Endodermal cell (in vitro differentiated cells): Measurements from ENCODE around the gene RALA. TPM values are rescaled to one million over a fixed set of nuclear protein-coding genes. Genes with fewer than 3 reads are reported as not detected.

ENCODE experiments used
- DNase-seq: peaks from one replicate; pipeline ENCODE4 v3.0.0-alpha.2; 2017
- H3K27ac ChIP-seq: 2 replicates; pipeline ENCODE4 v1.5.1; 2013; ENCODE audit warnings: mild to moderate bottlenecking, low read depth, low read length, moderate library complexity
- H3K27me3 ChIP-seq: 2 replicates; pipeline ENCODE4 v1.6.1; 2013; ENCODE audit warnings: mild to moderate bottlenecking, low read length, moderate library complexity; ENCODE audit not compliant: insufficient read depth, control insufficient read depth, poor library complexity, severe bottlenecking
- H3K36me3 ChIP-seq: 2 replicates; pipeline ENCODE4 v1.7.0; 2013; ENCODE audit warnings: mild to moderate bottlenecking, low read length, moderate library complexity; ENCODE audit not compliant: control insufficient read depth, insufficient read depth
- H3K4me1 ChIP-seq: one replicate; pipeline ENCODE4 v1.7.0; 2013; ENCODE audit warnings: low read length; ENCODE audit not compliant: control insufficient read depth, insufficient read depth
- H3K4me3 ChIP-seq: 2 replicates; pipeline ENCODE4 v1.5.1; 2013; ENCODE audit warnings: mild to moderate bottlenecking, low read length, moderate library complexity
- H3K9ac ChIP-seq: 2 replicates; pipeline ENCODE4 v1.6.1; 2013; ENCODE audit warnings: mild to moderate bottlenecking, low read length, moderate library complexity; ENCODE audit not compliant: poor library complexity, severe bottlenecking; ENCODE audit errors: extremely low read depth
- H3K9me3 ChIP-seq: 2 replicates; pipeline ENCODE4 v1.6.1; 2013; ENCODE audit warnings: mild to moderate bottlenecking, low read length, moderate library complexity; ENCODE audit not compliant: control insufficient read depth
- H3K27ac Mint-ChIP-seq: 2 replicates; pipeline ENCODE4 v1.8.0; 2020; ENCODE audit warnings: mixed read lengths
- H3K27me3 Mint-ChIP-seq: 2 replicates; pipeline ENCODE4 v1.8.0; 2021; ENCODE audit warnings: mild to moderate bottlenecking, mixed read lengths; ENCODE audit not compliant: insufficient read depth
- H3K36me3 Mint-ChIP-seq: 2 replicates; pipeline ENCODE4 v1.8.0; 2020; ENCODE audit warnings: low read depth, mixed read lengths
- H3K4me1 Mint-ChIP-seq: 2 replicates; pipeline ENCODE4 v1.8.0; 2020; ENCODE audit warnings: mixed read lengths
- H3K4me3 Mint-ChIP-seq: 2 replicates; pipeline ENCODE4 v1.8.0; 2020; ENCODE audit warnings: mild to moderate bottlenecking, moderate library complexity, mixed read lengths
- H3K9me3 Mint-ChIP-seq: 2 replicates; pipeline ENCODE4 v1.8.0; 2020; ENCODE audit warnings: mild to moderate bottlenecking, mixed read lengths
- WGBS, 2 experiments: methylation state at CpG; one replicate each; pipeline versions ENCODE4 v1.1.5 to v1.1.7; 2013; ENCODE audit warnings: missing lambda C conversion rate in 2 of 2, mixed read lengths in 1 of 2; ENCODE audit not compliant: insufficient coverage in 1 of 2, insufficient read length in 1 of 2; 5-methylcytosine and 5-hydroxymethylcytosine counted together
- total RNA-seq, 2 donors: library from RNA; stranded (reverse); fragmentation: NEBNext Ultra II Directional in 1 of 2; extraction: Animal tissue kit (Norgen Biotek cat#: 25700) in 1 of 2; gene quantifications; 2 replicates in 1 of 2; 3 replicates in 1 of 2; pipeline ENCODE4 v1.2.1, GENCODE V29; 2021
- TF ChIP-seq, protein P1 (sequence below): fragments of 200-600 bp; sonication (generic); conservative IDR thresholded peaks from 2 replicates; pipeline ENCODE4 v1.5.0; 2021; ENCODE audit warnings: antibody characterized with exemption, mild to moderate bottlenecking

RALA gene
- total RNA-seq, 2 donors from 2014 or later, result 43.9 to 46.4 TPM

DNA sequence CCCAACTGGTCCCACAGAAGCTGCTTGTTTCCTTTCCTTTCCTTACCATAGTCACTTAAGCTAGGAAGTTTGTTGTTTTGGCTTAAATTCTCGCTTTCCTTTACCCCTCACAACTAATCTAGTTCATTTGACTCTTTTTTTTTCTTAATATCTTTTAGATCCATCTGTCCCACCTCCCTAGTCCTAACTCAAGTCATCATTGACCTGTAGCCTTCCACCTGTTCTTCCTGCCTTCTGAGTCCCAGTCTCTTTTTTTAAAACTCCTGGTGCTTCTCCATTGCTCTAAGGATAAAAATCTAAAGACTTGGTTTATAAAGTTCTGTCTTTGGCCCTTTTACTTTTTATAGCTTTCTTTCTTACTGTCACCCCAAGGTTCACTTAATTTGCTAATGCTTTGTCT, 47.6 kb downstream of the RALA start:
- Mint-ChIP-seq H3K36me3 (peaks cover 10% of the 10 kb centered on the region), H3K27ac (no peak overlapping the region), H3K4me3 (no peak overlapping the region), H3K4me1 (peaks cover 5% of the 10 kb centered on the region), H3K27me3 (no peaks in the 10 kb centered on the region), H3K9me3 (peaks cover 2% of the 10 kb centered on the region)
- H3K27ac ChIP-seq, result no peak overlapping the region
- no peaks in the 10 kb centered on the region for H3K4me1 ChIP-seq
- no peaks in the 10 kb centered on the region for H3K36me3 ChIP-seq
- no peak overlapping the region for H3K4me3 ChIP-seq
- no peaks in the 10 kb centered on the region for H3K27me3 ChIP-seq
- WGBS, 2 experiments, result 35 to 50% methylated on average over 1 of the region's 1 CpG
- H3K9me3 ChIP-seq, result no peaks in the 10 kb centered on the region
- TF ChIP-seq, protein P1, sequence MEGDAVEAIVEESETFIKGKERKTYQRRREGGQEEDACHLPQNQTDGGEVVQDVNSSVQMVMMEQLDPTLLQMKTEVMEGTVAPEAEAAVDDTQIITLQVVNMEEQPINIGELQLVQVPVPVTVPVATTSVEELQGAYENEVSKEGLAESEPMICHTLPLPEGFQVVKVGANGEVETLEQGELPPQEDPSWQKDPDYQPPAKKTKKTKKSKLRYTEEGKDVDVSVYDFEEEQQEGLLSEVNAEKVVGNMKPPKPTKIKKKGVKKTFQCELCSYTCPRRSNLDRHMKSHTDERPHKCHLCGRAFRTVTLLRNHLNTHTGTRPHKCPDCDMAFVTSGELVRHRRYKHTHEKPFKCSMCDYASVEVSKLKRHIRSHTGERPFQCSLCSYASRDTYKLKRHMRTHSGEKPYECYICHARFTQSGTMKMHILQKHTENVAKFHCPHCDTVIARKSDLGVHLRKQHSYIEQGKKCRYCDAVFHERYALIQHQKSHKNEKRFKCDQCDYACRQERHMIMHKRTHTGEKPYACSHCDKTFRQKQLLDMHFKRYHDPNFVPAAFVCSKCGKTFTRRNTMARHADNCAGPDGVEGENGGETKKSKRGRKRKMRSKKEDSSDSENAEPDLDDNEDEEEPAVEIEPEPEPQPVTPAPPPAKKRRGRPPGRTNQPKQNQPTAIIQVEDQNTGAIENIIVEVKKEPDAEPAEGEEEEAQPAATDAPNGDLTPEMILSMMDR, result no peak
- H3K9ac ChIP-seq, result no peak overlapping the region
- DNase-seq, result no peak

DNA sequence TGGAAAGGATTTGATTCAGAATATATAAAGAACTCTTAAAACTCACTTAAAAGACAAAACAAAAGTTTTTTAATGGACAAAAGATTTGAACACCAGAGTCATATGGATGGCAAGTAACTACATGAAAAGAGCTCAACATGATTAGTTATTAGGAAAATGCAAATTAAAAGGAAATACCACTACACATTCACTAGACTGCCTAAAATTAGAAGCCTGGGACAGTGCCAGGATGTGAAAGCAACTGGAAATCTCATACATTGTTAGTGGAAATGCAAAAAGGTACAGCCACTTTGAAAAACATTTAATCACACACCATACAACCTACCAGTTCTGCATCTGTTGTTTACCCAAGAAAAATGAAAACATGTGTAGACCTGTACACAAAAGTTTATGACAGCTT, 48.8 kb downstream of the RALA start:
- Histone ChIP-seq H3K27me3 (no peaks in the 10 kb centered on the region), H3K9me3 (peaks cover 12% of the 10 kb centered on the region), H3K9ac (no peak overlapping the region), H3K4me3 (no peak overlapping the region), H3K27ac (no peak overlapping the region), H3K4me1 (no peaks in the 10 kb centered on the region), H3K36me3 (peaks cover 9% of the 10 kb centered on the region)
- TF ChIP-seq, protein P1, result no peak
- H3K27me3 Mint-ChIP-seq, result no peaks in the 10 kb centered on the region
- H3K27ac Mint-ChIP-seq, result no peak overlapping the region
- peaks cover 21% of the 10 kb centered on the region for H3K36me3 Mint-ChIP-seq
- H3K9me3 Mint-ChIP-seq, result peaks cover 10% of the 10 kb centered on the region
- no peak overlapping the region for H3K4me3 Mint-ChIP-seq
- no peaks in the 10 kb centered on the region for H3K4me1 Mint-ChIP-seq
- DNase-seq, result no peak

DNA sequence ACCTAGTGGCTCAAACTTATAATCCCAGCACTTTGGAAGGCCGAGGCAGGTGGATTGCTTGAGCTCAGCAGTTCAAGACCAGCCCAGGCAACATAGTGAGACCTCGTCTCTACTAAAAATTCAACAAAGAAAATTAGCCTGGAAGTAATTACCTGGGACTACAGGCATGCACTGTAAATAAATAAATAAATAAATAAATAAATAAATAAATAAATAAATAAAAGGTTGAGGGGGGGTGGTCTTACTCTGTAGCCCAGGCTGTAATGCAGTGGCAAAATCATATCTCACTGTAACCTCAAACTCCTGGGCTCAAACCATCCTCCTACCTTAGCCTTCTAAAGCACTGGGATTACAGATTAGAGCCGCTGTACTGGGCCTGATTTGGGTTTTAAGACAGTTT, 50.5 kb downstream of the RALA start:
- WGBS, 2 experiments, result 83 to 100% methylated on average over 2 to 3 of the region's 3 CpGs
- Mint-ChIP-seq H3K4me3 (no peak overlapping the region), H3K4me1 (no peaks in the 10 kb centered on the region)

More for the DNA sequence above, 50.5 kb downstream of the RALA start:
- Histone ChIP-seq H3K4me1 (no peaks in the 10 kb centered on the region), H3K9ac (no peak overlapping the region), H3K4me3 (no peak overlapping the region), H3K27ac (no peak overlapping the region), H3K27me3 (no peaks in the 10 kb centered on the region), H3K9me3 (peaks cover 12% of the 10 kb centered on the region), H3K36me3 (peaks cover 9% of the 10 kb centered on the region)
- TF ChIP-seq, protein P1, result no peak
- Mint-ChIP-seq H3K9me3 (peaks cover 10% of the 10 kb centered on the region), H3K27me3 (no peaks in the 10 kb centered on the region), H3K36me3 (peaks cover 21% of the 10 kb centered on the region), H3K27ac (no peak overlapping the region)
- DNase-seq, result no peak
